ENCODE measurements around the gene SPTSSA.

GRCh38 chr14:34387974-34388516, 74.0 kb downstream of the SPTSSA start:
- TF ChIP-seq CTCF (IDR thresholded peaks at IDR 0.05; ENCODE audit: low read length) (no peak), EZH2 (optimal IDR thresholded peaks at IDR 0.05; ENCODE audit: low read depth, low read length) (no peak)

Data from MM.1S (cell line).